GM18517 (cell line): ENCODE results near the gene SKI.
"Not testable (repeated sequence)": the region's sequence is repeated elsewhere in the genome, so short reads cannot be mapped to it uniquely, and the experiment has no call there.

Experiments
- ATAC-seq: cut with Tn5 transposase; IDR thresholded peaks from one replicate; pipeline ENCODE4 v1.9.1; 2021; ENCODE audit warnings: mild to moderate bottlenecking, moderate library complexity; ENCODE audit not compliant: unreplicated experiment

SKI gene

DNA sequence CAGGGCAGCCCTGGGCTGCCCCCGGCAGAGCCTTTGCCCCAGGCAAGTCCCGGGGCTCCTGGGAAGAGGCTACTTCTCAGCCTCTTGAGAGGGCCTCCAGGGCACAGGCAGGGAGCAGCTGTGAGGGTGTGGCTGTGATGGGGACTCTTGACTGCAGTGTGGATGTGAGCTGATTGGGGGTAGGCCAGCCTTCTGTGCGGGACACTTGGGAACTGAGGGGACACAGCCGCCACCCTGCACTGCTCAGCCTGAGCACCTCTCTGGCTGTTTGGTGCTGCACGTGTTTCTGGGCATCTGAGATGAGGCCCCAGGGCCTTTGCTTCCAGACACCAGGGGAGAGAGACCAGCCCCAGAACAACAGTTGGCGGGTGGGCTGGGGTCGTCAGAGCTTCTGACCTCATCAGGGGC, 62.1 kb downstream of the SKI start:
- ATAC-seq, result no peak

DNA sequence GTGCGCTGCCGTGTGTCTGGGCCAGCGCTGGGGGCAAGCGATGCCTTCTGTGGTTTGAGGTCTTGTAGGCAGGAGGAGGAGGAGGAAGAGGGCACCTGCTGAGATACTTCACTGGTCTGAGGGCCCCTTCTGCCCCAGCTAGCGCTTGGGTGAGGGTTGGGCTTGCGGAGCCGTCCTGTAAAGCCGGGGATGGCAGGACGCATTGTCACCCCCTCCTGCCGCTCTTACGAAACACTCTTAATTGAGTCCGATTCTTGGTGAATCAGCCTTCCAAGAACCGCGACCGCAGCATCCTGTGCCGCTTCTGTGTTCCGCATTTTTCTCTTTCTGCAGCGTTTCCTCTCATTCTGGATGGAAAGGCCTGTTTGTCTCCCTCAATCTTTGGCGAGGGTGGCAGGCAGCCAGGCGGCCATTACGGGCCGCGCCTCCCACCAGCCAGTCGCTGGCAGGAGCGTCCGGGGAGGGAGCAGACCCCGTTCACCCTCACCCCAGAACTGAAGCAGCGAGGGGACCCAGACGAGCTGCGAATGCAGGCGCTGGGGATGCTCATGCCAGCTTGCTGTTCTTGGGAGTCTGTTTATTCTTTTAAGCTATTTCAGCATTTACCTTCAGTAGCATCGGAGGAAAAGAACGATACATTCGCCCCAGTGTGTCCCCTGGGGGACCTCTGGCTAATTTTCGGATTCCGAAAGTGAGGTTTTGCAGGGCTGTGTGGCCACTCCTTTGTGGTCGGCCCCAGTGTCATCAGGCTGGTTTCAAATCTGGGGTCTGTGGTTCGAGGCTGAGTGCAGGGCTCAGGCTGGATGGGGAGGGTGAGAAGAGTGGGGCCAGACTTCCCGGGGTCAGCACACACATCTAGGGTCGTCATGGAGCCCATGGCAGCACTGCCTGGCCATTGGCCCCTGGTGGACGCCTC, 62.7 kb downstream of the SKI start:
- no peak for ATAC-seq

DNA sequence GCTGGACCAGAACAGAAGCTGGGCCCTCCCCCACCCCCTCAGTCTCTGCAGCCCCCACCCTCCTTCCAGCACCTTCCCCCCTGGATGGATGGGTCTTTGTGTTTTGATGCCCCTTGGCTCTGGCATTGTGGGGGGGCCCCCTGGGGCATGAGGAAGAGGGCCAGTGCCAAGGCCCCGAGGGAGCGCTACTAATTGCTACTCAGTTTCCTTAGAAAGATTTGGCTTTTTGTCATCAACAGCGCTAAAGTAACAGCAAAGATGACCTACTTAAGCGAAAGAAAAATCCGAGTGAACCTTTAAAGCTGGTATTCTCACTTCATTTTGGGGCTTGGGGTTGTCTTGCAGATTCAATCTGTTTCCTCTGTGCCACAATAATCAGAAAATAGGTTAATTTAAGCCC, 63.5 kb downstream of the SKI start:
- no peak for ATAC-seq

DNA sequence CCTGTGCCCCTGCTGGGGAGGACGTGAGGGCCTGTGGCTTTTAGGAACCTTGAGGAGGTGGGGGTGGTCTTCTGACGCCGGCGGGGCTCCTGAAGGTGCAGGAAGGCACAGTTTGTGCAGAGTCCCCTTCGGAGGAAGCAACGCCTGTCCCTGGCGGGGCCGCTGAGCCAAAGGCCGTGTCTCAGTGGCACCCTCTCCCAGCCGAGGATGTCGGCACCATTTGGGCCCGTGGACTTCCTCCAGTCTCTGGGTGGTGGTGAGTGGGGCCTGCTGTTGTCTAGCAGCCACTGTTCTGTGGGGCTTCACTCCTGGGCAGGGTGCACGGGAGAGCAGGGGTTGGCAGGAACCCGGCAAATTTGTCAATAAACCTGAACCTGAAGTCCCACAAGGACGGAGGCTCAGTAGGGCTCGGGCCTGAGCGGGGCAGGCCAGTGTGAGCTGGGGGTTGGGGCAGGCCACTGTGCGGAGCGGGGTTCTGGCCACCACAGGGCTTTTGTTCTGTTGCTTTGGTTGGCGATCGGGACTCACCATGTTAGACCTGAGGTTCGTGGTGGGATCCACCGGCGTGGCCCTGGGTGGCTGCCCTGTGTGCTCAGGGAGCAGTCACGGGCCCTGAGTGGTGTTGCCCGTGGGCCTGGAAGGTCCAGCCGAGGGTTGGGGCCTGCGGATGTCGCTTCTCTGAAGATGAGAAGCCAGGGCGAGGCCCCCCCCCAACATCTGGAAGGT, 64.8 kb downstream of the SKI start:
- ATAC-seq, result no peak

DNA sequence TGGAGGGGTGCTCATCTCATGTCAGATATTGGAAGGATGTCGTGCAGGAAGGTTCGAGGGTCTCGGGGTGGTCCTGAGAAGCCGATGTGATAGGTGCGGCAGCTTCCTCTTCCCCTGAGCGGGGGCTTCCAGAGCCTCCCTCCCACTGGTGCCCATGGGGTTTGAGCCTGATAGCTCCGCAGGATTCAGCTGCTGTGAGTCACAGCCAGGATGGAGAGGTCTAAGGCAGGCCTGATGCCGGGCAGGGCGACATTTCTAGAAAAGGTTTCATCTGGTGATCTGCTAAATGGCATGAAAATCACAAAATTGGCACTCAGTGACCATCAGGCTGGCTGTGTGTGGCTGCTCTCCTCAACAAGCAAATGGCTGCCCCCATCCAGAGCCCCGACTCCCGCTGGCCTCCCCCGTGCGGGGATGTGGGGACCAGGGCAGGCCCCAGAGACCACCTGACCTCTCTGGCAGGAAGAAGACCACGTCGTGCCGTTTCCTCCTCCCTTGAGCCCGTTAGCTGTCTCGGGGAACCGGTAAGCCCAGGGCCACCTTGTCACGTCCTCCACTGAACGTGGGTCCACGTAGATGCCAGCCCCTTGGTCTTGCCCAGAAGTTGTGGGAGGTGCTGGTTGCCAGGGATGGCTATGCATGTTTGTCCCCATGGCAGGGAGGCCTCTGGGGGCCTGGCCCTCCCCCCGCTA, 66.1 kb downstream of the SKI start:
- ATAC-seq, result no peak

DNA sequence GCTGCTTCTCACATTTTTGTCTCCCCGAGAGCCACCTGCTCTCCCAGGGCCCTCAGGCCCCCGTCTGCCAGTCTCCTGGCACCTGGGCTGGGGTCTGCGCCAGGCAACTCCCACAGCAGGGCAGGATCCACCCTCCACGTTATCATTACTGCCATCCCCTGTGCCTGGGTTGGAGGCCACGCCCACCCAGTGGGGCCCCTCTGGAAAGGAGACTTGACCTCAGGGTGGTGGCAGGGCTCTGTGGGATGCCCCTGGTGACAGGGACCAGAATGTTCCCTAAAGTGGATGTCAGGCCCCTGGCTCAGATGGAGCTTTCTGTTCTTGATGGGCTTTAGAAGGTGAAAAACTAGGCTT, 66.6 kb downstream of the SKI start:
- no peak for ATAC-seq

DNA sequence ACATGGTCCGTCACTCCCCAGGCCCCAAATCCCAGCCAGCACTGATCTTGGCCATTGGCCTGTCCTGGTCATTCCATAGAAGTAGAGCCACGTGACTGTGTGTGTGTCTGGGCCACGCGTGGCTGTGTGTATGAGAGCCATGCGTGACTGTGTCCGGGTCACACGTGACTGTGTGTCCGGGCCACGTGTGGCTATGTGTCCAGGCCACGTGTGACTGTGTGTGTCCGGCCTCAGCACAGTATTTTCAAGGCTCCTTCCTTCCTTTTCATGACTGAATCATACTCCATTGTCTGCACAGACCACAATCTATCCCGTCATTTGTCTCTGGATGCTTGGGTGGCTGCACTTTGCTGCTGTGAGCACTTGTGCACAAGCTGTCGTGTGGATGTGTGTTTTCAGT, 67.4 kb downstream of the SKI start:
- ATAC-seq, result no peak

DNA sequence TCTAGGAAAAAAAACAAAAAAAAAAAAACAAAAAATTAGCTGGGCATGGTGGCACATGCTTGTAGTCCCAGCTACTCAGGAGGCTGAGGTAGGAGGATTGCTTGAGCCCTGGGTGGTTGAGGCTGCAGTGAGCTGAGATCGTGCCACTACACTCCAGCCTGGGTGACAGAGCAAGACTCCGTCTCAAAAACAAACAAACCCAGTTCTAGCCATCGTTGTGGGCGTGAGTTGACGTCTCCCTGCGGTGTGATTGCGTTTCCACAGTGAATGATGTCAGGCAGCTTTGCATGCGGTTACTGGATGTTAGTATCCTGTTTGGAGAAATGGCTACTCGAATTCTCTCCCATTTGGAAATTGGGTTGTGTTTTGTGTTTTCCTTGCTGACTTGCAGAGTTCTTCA, 68.1 kb downstream of the SKI start:
- not testable (repeated sequence) for ATAC-seq

DNA sequence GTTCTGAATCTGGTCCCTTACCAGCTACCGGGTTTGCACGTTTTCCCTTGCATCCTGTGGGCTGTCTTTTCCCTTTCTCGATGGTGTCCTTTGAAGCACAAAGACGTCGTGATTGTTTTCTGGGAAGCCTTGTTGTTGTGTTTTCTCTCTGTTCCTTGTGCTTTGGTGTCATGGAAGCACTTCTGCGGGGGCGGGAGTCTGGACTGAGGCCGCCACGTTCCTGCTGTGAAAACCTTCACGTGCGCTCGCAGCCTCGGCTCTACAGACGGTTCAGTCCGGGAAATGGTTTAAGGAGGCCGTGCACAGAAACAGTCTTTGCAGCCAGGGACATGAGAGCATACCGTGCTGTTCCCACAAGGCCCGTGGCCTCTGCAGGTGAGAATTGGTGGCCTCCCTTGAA, 68.5 kb downstream of the SKI start:
- no peak for ATAC-seq

DNA sequence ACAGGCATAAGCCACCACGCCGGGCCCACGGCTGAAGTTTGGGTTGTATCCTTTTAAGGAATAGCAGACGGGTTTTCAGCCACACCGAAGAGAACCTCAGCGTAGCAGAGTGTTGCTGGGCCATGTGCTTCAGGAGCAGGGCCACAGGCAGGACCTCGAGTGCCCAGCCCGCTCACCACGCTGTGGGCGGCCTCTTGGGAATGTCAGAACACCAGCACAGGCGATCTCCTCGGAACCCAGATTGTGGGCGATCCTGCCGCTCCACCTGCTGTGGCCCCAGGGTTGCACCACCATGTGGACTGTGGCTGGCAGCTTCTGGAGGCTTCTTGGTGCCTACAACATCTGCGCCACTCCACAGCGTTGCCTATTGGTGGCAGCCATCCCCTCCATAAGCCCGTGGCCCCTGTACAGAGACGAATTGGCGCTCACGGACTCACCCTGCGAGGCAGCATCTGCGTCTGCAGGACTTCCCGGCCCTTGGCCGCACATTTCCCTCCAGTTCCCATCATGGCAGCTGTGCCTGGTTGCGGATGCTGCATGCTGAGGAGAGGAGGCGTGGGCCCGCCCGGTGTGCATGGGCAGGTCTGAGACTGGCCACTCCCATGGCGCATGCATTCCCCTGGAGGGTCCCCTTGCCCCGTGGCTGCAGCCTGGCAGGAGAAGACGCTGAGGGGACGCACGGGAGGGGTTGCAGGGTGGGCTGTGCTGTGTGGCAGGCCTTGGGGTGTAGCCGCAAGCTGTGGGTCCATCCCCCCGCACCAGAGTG, 69.3 kb downstream of the SKI start:
- ATAC-seq, result no peak

DNA sequence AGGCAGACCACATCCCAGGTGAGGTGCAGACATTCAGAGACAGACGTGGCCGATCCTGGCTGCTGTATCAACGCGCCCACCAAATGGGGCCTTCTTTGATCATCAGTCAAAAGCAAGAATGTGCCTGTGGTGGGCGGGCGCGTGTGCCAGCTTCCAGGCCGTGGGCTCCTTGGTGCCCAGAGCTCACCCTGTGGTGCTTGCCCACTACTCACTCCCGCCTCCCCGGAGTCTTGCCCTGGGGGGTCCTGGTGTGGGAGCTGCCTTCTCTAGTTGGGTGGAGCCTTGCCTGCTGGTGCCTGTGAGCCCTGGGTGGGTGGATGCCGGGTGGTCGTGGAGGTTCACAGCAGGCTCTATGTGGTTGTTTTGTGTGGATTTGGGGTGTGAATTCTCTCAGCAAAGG, 70.6 kb downstream of the SKI start:
- no peak for ATAC-seq

DNA sequence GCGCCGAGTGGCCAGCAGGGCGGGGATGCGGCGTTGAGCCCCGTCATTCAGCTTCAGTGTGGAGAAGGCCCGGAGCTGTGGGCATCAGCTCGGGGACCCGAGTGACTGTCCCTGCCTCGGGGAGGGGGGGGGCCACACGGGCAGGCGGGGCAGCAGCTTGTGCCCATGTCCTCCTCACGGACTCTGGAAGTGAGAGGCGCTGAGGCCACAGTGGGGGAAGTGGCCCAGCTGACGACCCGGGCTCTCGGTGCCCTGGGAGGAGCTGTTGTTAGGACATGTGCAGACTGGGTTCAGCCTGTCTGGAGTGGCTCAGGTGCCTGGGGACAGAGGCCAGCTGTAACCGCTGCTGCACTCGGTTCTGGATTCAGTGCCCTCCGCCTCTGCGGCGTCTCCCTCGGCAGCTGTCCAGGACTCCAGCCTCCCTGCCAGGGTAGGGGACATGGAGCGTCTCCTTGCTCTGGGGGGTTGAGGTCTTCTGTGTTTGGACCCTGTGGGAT, 71.1 kb downstream of the SKI start:
- no peak for ATAC-seq

DNA sequence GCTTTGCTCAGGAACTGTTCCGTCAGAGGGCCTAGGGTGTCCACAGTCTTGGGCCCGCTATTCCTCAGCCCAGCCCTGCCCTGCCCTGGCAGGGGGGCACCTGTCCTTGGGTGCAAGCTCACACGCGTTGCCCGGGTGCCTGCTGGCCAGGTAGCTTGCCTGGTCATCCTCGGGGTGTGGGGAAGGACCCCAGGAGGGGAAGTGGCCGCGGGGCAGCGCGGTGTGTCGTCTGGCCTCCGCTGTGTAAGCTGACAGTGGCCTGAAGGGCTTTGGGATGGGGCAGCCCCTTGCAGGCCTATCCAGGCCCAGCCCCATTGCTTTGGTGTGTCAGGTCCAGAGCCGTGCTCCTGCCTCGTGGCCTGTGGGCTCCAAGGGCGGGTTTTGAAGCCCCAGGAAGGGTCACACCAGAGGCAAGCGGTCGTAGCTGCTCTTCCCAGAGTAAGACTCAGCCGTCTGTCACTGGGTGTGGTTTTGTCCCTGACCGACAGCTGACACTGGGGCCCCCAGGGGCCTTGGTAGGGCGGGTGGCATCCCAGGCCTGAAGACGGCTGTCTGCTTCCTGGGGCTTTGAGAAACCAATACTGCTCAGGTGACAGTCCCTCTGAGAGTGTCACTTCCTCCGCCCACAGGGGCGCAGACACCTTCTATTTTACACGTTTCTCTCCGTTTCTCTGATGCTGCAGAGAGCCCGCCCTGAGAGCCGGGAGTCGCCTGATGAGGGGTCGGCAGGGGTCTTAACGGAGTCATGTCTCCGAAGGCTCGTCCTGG, 72.1 kb downstream of the SKI start:
- peak; percentile 75 for ATAC-seq

DNA sequence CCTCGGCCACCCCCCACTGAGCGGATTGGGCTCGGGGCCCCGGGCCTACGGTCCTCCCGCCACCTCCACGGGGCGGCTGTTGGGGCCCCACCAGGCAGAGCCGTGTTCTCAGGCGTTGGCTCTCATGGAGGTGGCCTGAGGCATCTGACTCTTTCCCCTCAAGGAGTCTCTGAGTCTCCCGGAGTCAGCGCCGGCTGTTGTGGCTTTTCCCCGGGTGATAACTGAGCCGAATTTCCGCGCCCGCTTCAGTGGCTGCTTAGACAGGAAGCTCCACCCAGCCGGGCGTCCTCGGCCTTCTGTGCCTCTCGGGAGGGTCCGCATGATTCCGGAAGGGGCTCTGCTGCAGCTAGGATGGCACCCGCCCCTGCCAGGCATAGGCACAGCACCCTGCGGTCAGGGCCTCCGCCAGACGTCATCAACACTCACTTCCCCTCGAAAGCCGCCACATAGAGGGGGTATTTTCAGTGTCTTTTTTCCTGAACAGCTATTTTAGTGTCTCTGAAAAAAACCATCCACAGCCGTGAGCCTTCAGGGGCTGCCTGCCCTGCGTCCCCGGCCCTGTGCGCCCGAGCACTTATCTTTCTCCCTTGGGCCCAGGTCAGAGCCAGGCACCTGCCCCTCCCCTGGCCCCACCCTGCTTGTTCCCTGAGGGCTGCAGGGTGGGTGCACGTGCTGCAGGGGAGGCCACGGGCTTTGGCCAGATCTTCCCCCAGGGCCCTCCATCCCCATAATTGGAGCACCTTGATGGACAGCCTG, 72.9 kb downstream of the SKI start:
- peak; percentile 42 for ATAC-seq

DNA sequence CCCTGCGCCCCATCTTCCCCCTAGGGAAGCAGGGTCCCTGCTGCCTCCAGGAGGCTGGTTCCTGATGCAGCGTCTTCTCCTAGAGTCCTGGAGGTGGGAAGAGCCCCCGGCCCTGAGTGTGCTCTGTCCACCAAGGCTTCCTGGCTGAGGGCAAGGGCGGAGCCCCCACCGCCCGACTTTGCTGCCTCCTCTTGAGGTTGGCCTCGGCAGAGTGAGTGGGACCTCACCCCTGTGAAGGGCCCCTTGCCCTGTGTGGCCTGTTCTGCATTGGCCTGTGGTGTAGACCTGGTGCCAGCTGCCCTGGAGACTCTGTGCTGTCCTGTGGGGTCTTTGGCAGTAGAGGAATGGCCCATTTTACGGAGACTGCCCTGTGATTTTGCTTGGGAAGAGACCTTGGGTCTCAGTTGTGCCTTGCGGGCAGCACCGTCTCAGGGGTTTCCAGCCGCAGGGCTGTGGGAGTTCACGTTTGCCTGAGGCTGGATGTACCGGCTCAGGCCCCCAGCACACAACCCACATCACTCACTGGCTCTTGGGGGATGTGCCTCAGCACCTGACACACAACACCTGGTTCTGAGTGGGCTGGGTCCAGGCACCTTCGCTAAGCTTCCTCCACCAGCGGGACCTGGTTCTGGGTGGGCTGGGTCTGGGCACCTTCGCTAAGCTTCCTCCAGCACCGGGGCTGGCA, 73.6 kb downstream of the SKI start:
- ATAC-seq, result no peak

DNA sequence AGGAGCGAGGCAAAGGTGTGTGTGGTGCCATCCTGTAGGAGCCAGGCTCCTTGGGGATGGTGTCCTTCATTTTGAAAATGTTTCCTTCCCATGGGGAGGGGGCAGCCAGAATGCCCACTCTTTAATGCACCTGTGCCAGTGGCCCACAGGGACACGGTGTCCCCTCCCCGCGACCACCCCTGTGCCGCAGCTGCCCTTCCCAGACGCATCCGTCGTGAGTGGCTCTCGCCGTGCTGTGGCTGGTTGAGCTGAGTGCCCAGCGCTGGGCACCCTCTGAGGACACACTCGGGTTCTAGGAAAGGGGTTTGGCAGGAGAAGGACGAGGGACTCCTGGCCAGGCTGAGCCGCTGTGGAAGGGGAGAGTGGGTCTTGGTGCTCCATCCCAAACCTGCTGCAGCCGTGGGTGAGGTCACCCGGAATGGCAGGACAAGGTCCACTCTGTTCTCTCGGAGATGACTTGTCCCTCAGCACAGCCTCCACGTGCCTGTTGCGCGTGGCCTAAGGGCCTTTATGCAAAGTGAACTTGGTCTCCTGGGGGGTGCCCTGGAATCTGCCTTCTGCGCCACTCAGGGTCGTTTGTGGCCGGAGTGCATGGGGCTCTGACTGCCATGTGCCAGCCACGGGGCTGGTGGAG, 74.3 kb downstream of the SKI start:
- no peak for ATAC-seq

DNA sequence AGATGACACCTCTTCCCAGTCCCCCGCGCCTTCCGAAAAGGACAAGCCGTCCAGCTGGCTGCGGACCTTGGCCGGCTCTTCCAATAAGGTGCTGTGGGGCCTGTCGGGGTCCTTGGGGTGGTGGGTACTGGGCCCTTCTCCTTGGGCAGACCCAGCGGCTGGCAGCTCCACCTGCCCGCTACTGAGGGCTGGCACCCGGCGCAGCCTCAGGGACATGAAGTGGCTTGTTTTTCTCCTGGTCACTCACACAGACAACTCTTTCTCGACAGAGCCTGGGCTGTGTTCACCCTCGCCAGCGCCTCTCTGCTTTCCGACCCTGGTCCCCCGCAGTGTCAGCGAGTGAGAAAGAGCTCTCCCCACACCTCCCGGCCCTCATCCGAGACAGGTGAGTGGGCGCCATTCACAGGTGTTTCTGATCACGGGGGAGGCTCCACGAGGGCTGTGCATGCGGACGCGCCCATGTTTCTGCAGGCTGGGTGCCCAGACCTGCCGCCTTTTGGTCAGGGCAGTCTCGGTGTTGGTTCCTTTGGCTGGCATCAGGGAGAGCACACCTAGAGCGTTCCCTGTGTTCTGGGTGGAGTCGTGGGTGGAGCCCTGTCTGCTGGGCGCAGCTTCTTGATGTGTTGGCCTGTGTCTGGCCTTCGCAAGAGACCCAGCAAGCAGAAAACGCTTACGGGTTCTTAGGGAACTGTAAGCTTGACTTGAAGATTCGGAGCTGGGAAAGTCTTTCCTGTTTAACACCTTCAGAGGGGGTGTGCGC, 75.1 kb downstream of the SKI start:
- ATAC-seq, result no peak

DNA sequence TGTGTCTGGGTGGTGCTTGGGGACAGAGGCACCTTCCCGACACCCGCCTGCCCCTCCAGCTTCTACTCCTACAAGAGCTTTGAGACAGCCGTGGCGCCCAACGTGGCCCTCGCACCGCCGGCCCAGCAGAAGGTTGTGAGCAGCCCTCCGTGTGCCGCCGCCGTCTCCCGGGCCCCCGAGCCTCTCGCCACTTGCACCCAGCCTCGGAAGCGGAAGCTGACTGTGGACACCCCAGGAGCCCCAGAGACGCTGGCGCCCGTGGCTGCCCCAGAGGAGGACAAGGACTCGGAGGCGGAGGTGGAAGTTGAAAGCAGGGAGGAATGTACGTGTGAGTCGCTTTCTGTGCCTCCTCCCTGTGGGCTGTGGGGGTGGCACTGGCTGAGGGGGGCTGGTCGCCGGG, 75.7 kb downstream of the SKI start:
- no peak for ATAC-seq
